Measurements from ENCODE around the gene SOS1.

- no peak for TF ChIP-seq POLR2A (IDR thresholded peaks at IDR 0.05)
- TF ChIP-seq, protein P1, sequence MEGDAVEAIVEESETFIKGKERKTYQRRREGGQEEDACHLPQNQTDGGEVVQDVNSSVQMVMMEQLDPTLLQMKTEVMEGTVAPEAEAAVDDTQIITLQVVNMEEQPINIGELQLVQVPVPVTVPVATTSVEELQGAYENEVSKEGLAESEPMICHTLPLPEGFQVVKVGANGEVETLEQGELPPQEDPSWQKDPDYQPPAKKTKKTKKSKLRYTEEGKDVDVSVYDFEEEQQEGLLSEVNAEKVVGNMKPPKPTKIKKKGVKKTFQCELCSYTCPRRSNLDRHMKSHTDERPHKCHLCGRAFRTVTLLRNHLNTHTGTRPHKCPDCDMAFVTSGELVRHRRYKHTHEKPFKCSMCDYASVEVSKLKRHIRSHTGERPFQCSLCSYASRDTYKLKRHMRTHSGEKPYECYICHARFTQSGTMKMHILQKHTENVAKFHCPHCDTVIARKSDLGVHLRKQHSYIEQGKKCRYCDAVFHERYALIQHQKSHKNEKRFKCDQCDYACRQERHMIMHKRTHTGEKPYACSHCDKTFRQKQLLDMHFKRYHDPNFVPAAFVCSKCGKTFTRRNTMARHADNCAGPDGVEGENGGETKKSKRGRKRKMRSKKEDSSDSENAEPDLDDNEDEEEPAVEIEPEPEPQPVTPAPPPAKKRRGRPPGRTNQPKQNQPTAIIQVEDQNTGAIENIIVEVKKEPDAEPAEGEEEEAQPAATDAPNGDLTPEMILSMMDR (IDR thresholded peaks at IDR 0.05): no peak
Observed at GRCh38 chr2:39123436-39123999, 2.7 kb upstream of the SOS1 start.
